NK-92 treated with Interleukin-12 subunit alpha and Interleukin-12 subunit beta, amount 100 ng/mL, for 24 hours (cell line): ENCODE results near the gene SYNC.
"Not testable (repeated sequence)": the region's sequence is repeated elsewhere in the genome, so short reads cannot be mapped to it uniquely, and the experiment has no call there.

Experiments
- DNase-seq: peaks from one replicate; lab custom pipeline; 2025; lab: John Stamatoyannopoulos, UW

Gene SYNC

GRCh38 chr1:32693455-32694174 is 9.0 kb downstream of the SYNC start:
- no peak for DNase-seq

- DNase-seq = no peak
Measured at GRCh38 chr1:32686387-32686786, 16.2 kb downstream of the SYNC start.

GRCh38 chr1:32685498-32685897 is 17.1 kb downstream of the SYNC start:
- no peak for DNase-seq

GRCh38 chr1:32684167-32684811 is 18.3 kb downstream of the SYNC start:
- no peak for DNase-seq

GRCh38 chr1:32683397-32683796 is 19.2 kb downstream of the SYNC start:
- no peak for DNase-seq

GRCh38 chr1:32681999-32682398 is 20.6 kb downstream of the SYNC start:
- DNase-seq = no peak

- DNase-seq = no peak
Measured at GRCh38 chr1:32681509-32681908, 21.1 kb downstream of the SYNC start.

- DNase-seq = no peak
Measured at GRCh38 chr1:32680642-32681041, 21.9 kb downstream of the SYNC start.

- DNase-seq = not testable (repeated sequence)
Measured at GRCh38 chr1:32679993-32680392, 22.6 kb downstream of the SYNC start.

GRCh38 chr1:32676945-32677344 is 25.6 kb downstream of the SYNC start:
- DNase-seq = no peak

- DNase-seq = not testable (repeated sequence)
Measured at GRCh38 chr1:32668716-32669115, 33.9 kb downstream of the SYNC start.

GRCh38 chr1:32666901-32667566 is 35.5 kb downstream of the SYNC start:
- no peak for DNase-seq

GRCh38 chr1:32665915-32666314 is 36.7 kb downstream of the SYNC start:
- no peak for DNase-seq

- no peak for DNase-seq
Measured at GRCh38 chr1:32659581-32659980, 43.0 kb downstream of the SYNC start.

- no peak for DNase-seq
Measured at GRCh38 chr1:32652244-32652962, 50.2 kb downstream of the SYNC start.

GRCh38 chr1:32651461-32652073 is 51.0 kb downstream of the SYNC start:
- peak; percentile 67 for DNase-seq

GRCh38 chr1:32650752-32651460 is 51.7 kb downstream of the SYNC start, which contains the start of gene RBBP4:
Gene RBBP4, plus strand, starts transcription at chr1:32651208. Its CDS starts 99 bp downstream, at chr1:32651307.
- peak; percentile 97 for DNase-seq

- peak; percentile 78 for DNase-seq
Measured at GRCh38 chr1:32650248-32650751, 52.3 kb downstream of the SYNC start, which contains the start of gene ZBTB8OS. Gene ZBTB8OS, minus strand, starts transcription at chr1:32650550. Its CDS starts 21 bp downstream, at chr1:32650529.

- no peak for DNase-seq
Measured at GRCh38 chr1:32647308-32648134, 55.0 kb downstream of the SYNC start.

GRCh38 chr1:32644426-32644825 is 58.1 kb downstream of the SYNC start:
- DNase-seq = no peak
